ENCODE data around the gene CST4. TPM values are rescaled to one million over a fixed set of nuclear protein-coding genes. Genes with fewer than 3 reads are reported as not detected.

The CST4 gene
- total and polyA plus RNA-seq, 10 of the 15 experiments (the other 5 are each of a cell fraction or from before 2014, with no cell fraction given) = not detected

GRCh38 chr20:23669866-23670265 is 19.0 kb downstream of the CST4 start:
- BruUV-seq (replicated peaks) = no TSS peak
- H3K36me3 ChIP-seq (ENCODE audit: control insufficient read depth in 2 of 2, insufficient read depth in 2 of 2, low read length in 1 of 2) = no peaks in the 10 kb centered on the region
- 47% methylated on average over 7 of the region's 7 CpGs for whole genome bisulfite sequencing (ENCODE audit: insufficient coverage, insufficient replicate concordance, low lambda C conversion rate, missing lambda C conversion rate)
- CTCF ChIA-PET = no interaction called here
- no peak overlapping the region for H3K9ac ChIP-seq (ENCODE audit: control insufficient read depth, insufficient read depth, low read length)
- no peak overlapping the region for H3K27ac ChIP-seq (ENCODE audit: control insufficient read depth, insufficient read depth)
- POLR2A ChIA-PET = no interaction called here
- H2AFZ ChIP-seq (ENCODE audit: control insufficient read depth, low read depth, low read length) = no peak overlapping the region
- no peak for ATAC-seq
- no peak overlapping the region for H3K4me3 ChIP-seq
- H3K4me1 ChIP-seq (ENCODE audit: control insufficient read depth, insufficient read depth, low read length) = no peaks in the 10 kb centered on the region
- TF ChIP-seq HDGF (IDR thresholded peaks at IDR 0.05) (no peak), SUZ12 (IDR thresholded peaks at IDR 0.05; ENCODE audit: unreplicated experiment) (no peak), ZBTB11 (CRISPR knock-in tag; IDR thresholded peaks at IDR 0.05) (no peak), ETV6 (conservative IDR thresholded peaks at IDR 0.05 in 1 of 2, IDR thresholded peaks at IDR 0.05 in 1 of 2; ENCODE audit: borderline replicate concordance in 1 of 2, low read depth in 1 of 2) (no peak), YY1 (IDR thresholded peaks at IDR 0.05; ENCODE audit: low read depth, low read length) (no peak), PRDM15 (CRISPR knock-in tag; IDR thresholded peaks at IDR 0.05) (no peak), SUPT20H (IDR thresholded peaks at IDR 0.05; ENCODE audit: borderline replicate concordance, control insufficient read depth, low read depth, low read length) (no peak), USF2 (IDR thresholded peaks at IDR 0.05; ENCODE audit: borderline replicate concordance, low read depth, low read length) (no peak), MLLT1 (IDR thresholded peaks at IDR 0.05) (no peak), BRCA1 (IDR thresholded peaks at IDR 0.05; ENCODE audit: low read depth, low read length) (no peak), ATF7 (IDR thresholded peaks at IDR 0.05; ENCODE audit: low read depth) (no peak)
- in situ Hi-C loops (cut with MboI) (no loop called here), intact Hi-C loops (cut with micrococcal nuclease; ENCODE audit: unreplicated experiment) (loop anchor here (2.0 to 5.0 kb wide), 2 partner anchors 228 to 327 kb away; no protein-coding TSS in a partner anchor)
- H3K79me2 ChIP-seq (ENCODE audit: control insufficient read depth, insufficient read depth, low read length) = no peaks in the 10 kb centered on the region
- RAD21 ChIA-PET (ENCODE audit: unreplicated experiment) = no interaction called here
- H3K4me2 ChIP-seq (ENCODE audit: control insufficient read depth, insufficient read depth) = no peak overlapping the region
- FAIRE-seq = no peak
- H3K27me3 ChIP-seq (replicated peaks in 1 of 2; ENCODE audit: control insufficient read depth in 2 of 2, insufficient read depth in 2 of 2, low read length in 1 of 2) = no peaks in the 10 kb centered on the region
- no peaks in the 10 kb centered on the region for H4K20me1 ChIP-seq (ENCODE audit: control insufficient read depth, insufficient read depth)
- H3K9me3 ChIP-seq (replicated peaks; ENCODE audit: control insufficient read depth, insufficient read depth, low read length) = no peaks in the 10 kb centered on the region
- no peak for DNase-seq (ENCODE audit: low read depth, low spot score)
- SMC1A ChIA-PET (ENCODE audit: uncharacterized antibody, unreplicated experiment) = interaction anchor here (1.6 kb wide), 1 partner anchor 8 kb away, joined by 5 read pairs; no protein-coding TSS in a partner anchor

All from GM12878 (cell line).